Globus pallidus (tissue), 1 donor: Measurements from ENCODE around the gene DIP2C.
"Not testable (repeated sequence)": the region's sequence is repeated elsewhere in the genome, so short reads cannot be mapped to it uniquely, and the experiment has no call there.

Experiments
- DNase-seq: peaks from one replicate; pipeline ENCODE4 v3.0.0-alpha.2; 2015; ENCODE audit warnings: low spot score

The DIP2C gene

GRCh38 chr10:479706-480497 is 209.6 kb downstream of the DIP2C start:
- not testable (repeated sequence) for DNase-seq

GRCh38 chr10:478471-479245 is 210.8 kb downstream of the DIP2C start:
- no peak for DNase-seq

GRCh38 chr10:477620-478019 is 211.8 kb downstream of the DIP2C start:
- no peak for DNase-seq

- no peak for DNase-seq
These were observed 213.1 kb downstream of the DIP2C start for GRCh38 chr10:476455-476780.

GRCh38 chr10:475709-476454 is 213.6 kb downstream of the DIP2C start:
- DNase-seq = no peak

- DNase-seq = no peak
These were observed 214.5 kb downstream of the DIP2C start for GRCh38 chr10:474946-475345.

GRCh38 chr10:474406-474805 is 215.1 kb downstream of the DIP2C start:
- no peak for DNase-seq

GRCh38 chr10:472241-472910 is 217.1 kb downstream of the DIP2C start:
- no peak for DNase-seq

- DNase-seq = no peak
These were observed 219.0 kb downstream of the DIP2C start for GRCh38 chr10:470339-471003.

- DNase-seq = no peak
These were observed 219.5 kb downstream of the DIP2C start for GRCh38 chr10:469947-470338.

- no peak for DNase-seq
These were observed 229.7 kb downstream of the DIP2C start for GRCh38 chr10:459743-460142.

- no peak for DNase-seq
These were observed 231.0 kb downstream of the DIP2C start for GRCh38 chr10:458421-458851.

GRCh38 chr10:456486-456885 is 233.0 kb downstream of the DIP2C start:
- DNase-seq = no peak

- DNase-seq = no peak
These were observed 234.6 kb downstream of the DIP2C start for GRCh38 chr10:454860-455259.

- no peak for DNase-seq
These were observed 235.8 kb downstream of the DIP2C start for GRCh38 chr10:453647-454046.

GRCh38 chr10:452512-453426 is 236.7 kb downstream of the DIP2C start:
- DNase-seq = peak; percentile 82

- DNase-seq = no peak
These were observed 237.6 kb downstream of the DIP2C start for GRCh38 chr10:451856-452255.

- no peak for DNase-seq
These were observed 238.4 kb downstream of the DIP2C start for GRCh38 chr10:451021-451471.

GRCh38 chr10:450463-450862 is 239.0 kb downstream of the DIP2C start:
- no peak for DNase-seq

GRCh38 chr10:449331-449730 is 240.1 kb downstream of the DIP2C start:
- DNase-seq = not testable (repeated sequence)
